ENCODE data around the gene BST2. TPM values are rescaled to one million over a fixed set of nuclear protein-coding genes. Genes with fewer than 3 reads are reported as not detected.
"Not testable (repeated sequence)": the region's sequence is repeated elsewhere in the genome, so short reads cannot be mapped to it uniquely, and the experiment has no call there.

Gene BST2
- total RNA-seq, 6 donors from 2014 or later: 30.4 to 197 (median 74.1) TPM

DNA sequence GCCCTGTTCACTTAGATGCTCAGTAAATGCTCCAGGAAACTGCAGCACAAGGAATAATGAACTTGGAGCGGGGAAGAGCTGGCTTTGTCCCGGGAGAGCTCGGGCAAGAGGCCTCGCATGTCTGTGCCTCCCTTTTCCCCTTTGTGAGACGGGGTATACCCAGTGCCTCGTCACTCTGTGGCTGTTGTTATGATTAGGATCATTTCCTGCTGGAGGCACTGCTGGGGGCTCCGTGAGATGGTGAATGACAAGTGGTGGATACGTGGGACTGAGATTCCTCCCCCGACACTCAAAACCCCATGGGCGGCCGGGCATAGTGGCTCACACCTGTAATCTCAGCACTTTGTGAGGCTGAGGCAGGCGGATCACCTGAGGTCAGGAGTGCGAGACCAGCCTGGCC, 27.2 kb downstream of the BST2 start:
- 62 to 67% methylated on average over 4 to 13 of the region's 13 CpGs for WGBS, 2 donors
- no peaks in the 10 kb centered on the region for H3K9me3 ChIP-seq
- H3K36me3 ChIP-seq: no peaks in the 10 kb centered on the region
- no peak overlapping the region for H3K4me3 ChIP-seq
- H3K4me1 ChIP-seq: peaks cover 23 to 40% (median 30%) of the 10 kb centered on the region in 4 donors
- H3K27ac ChIP-seq: no peak overlapping the region
- TF ChIP-seq POLR2AphosphoS5 (IDR thresholded peaks at IDR 0.05): no peak
- TF ChIP-seq, protein P1, sequence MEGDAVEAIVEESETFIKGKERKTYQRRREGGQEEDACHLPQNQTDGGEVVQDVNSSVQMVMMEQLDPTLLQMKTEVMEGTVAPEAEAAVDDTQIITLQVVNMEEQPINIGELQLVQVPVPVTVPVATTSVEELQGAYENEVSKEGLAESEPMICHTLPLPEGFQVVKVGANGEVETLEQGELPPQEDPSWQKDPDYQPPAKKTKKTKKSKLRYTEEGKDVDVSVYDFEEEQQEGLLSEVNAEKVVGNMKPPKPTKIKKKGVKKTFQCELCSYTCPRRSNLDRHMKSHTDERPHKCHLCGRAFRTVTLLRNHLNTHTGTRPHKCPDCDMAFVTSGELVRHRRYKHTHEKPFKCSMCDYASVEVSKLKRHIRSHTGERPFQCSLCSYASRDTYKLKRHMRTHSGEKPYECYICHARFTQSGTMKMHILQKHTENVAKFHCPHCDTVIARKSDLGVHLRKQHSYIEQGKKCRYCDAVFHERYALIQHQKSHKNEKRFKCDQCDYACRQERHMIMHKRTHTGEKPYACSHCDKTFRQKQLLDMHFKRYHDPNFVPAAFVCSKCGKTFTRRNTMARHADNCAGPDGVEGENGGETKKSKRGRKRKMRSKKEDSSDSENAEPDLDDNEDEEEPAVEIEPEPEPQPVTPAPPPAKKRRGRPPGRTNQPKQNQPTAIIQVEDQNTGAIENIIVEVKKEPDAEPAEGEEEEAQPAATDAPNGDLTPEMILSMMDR (IDR thresholded peaks at IDR 0.05): no peak
- TF ChIP-seq POLR2A (IDR thresholded peaks at IDR 0.05): no peak
- no peak for TF ChIP-seq EP300 (IDR thresholded peaks at IDR 0.05)
- no peak for DNase-seq
- no peak for ATAC-seq (ENCODE audit: low FRiP score in 2 of 2)
- H3K27me3 ChIP-seq: no peaks in the 10 kb centered on the region

DNA sequence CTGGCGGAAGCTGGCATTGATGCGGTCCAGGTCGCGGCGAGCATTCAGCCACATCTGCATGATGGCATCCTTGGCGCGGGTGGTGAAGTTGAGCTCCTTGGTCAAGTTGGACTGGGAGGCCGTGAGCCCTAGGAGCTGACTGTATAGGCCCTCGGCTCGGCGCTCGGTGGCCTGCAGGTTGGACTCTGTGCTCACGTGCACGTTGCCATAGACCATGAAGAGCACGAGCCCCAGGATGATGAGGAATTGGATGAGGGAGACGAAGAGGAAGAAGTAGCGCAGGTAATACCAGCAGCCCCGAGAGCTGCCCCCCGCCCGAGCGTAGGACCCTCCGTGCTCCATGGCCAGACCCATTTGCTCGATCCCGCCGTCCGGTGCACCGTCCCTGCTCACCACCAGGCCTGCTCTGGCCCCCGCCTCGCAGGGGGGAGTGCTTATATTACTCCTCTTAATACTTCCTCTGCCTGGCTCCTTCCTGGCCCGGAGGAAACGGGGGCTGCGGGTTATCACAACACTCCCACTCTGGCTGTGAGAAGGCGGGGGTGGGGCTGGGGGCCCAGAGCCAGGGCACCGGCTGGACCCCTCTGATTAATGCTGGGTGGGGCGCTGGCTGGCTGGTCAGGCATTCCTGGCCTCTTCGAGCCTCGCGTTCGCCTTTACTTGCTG, 28.4 kb downstream of the BST2 start, which contains the start of gene PLVAP:
Gene PLVAP (minus strand): TSS at position 408 of the 666 bp plus-strand sequence. CDS start 54 bp downstream, at position 354.
- peak; percentile 21 to 56 for ATAC-seq (ENCODE audit: low FRiP score in 2 of 2)
- Histone ChIP-seq H3K4me1 (peaks cover 12 to 29% (median 19%) of the 10 kb centered on the region in 4 donors), H3K9me3 (no peaks in the 10 kb centered on the region), H3K27me3 (no peaks in the 10 kb centered on the region), H3K36me3 (no peaks in the 10 kb centered on the region), H3K27ac (peak within 1 kb of the TSS in 1 of 4 donors; percentile 10), H3K4me3 (no peak within 1 kb of the TSS)
- WGBS, 2 donors: 47 to 62% methylated on average over 11 to 36 of the region's 39 CpGs
- peak; percentile 38 to 79 for DNase-seq
- TF ChIP-seq EP300 (IDR thresholded peaks at IDR 0.05): no peak
- TF ChIP-seq, protein P1 (IDR thresholded peaks at IDR 0.05): peak in 5 of 6 experiments; percentile 15 to 41 (median 26)
- TF ChIP-seq POLR2AphosphoS5 (IDR thresholded peaks at IDR 0.05): peak; percentile 46 to 56

DNA sequence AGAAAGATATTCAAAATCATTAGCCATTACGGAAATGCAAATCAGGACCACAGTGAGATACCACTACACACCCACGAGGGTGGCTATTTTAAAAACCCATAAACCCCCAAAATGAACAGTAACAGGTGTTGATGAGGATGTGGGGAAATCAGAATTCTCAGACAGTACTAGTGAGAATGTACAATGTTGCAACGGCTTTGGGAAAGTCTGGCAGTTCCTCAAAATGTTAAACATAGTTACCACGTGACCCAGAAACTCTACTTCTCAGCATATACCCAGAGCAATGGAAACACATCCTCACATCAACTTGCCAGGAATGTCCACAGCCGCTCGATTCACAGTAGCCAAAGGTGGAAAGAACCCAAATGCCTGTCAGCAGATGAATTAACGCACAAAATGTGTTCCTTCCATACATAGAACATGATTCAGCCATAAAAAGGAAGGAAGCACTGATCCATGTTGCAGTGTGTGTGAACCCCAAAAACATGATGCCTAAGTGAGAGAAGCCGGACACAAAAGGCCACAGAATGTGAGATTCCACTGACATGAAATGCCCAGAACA, 35.3 kb downstream of the BST2 start:
- H3K4me3 ChIP-seq: no peak overlapping the region
- no peaks in the 10 kb centered on the region for H3K27me3 ChIP-seq
- peaks cover 0 to 7% (median 0%) of the 10 kb centered on the region in 4 donors for H3K4me1 ChIP-seq
- H3K9me3 ChIP-seq: no peaks in the 10 kb centered on the region
- WGBS, 2 donors: 31 to 46% methylated on average over 7 to 8 of the region's 8 CpGs
- H3K27ac ChIP-seq: no peak overlapping the region
- no peaks in the 10 kb centered on the region for H3K36me3 ChIP-seq
- peak in 1 of 2 donors; percentile 40 for DNase-seq
- peak in 1 of 2 donors; percentile 77 for ATAC-seq (ENCODE audit: low FRiP score in 2 of 2)
- TF ChIP-seq POLR2AphosphoS5 (IDR thresholded peaks at IDR 0.05): no peak
- TF ChIP-seq, protein P1 (IDR thresholded peaks at IDR 0.05): no peak
- no peak for TF ChIP-seq EP300 (IDR thresholded peaks at IDR 0.05)
- no peak for TF ChIP-seq POLR2A (IDR thresholded peaks at IDR 0.05)

DNA sequence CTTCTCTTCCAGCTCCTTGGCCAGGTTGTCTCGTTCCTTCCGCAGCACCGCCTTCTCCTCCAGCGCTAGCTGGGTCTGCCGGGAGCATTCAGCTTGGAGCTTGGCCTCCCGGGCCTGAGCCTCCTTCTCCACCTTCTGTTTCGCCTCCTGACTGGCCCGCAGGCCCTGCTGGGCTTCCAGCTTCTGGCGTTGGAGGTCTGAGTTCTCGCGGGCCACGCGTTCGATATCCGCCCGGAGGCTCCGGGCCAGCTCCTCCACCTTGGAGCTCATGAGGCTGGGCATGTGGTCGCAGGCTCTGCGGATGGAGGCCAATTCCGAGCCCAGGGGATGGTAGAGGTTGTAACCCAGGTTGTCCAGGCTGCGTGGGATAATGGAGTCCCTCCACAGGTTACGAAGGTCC, 40.1 kb downstream of the BST2 start:
- WGBS, 2 donors: 91 to 94% methylated on average over 19 to 22 of the region's 22 CpGs

DNA sequence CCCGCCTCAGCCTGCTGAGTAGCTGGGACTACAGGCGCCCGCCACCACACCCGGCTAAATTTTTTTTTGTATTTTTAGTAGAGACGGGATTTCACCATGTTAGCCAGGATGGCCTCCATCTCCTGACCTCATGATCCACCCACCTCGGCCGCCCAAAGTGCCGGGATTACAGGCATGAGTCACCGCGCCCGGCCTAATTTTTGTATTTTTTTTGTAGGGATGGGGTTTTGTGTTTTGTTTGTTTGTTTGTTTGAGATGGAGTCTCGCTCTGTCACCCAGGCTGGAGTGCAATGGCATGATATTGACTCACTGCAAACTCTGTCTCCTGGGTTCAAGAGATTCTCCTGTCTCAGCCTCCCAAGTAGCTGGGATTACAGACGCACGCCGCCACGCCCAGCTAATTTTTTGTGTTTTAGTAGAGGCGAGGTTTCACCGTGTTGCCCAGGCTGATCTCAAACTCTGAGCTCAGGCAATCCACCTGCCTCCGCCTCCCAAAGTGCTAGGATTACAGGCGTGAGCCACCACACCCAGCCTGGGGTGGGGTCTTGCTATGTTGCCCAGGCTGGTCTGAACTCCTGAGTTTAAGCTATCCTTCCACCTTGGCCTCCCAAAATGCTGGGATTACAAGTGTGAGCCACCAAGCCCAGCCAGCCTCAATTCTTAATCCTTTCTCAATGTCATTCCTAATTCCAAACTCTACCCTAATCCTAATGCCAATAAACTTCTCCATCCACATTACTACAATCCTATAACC, 41.4 kb downstream of the BST2 start:
- not testable (repeated sequence) for H3K27me3 ChIP-seq; H3K27ac ChIP-seq; ATAC-seq (ENCODE audit: low FRiP score in 2 of 2); H3K4me1 ChIP-seq; H3K36me3 ChIP-seq; DNase-seq; H3K9me3 ChIP-seq; H3K4me3 ChIP-seq
- WGBS, 2 donors: 90 to 94% methylated on average over 15 to 20 of the region's 20 CpGs

More for the DNA sequence above, 40.1 kb downstream of the BST2 start:
- DNase-seq (peak in 1 of 2 donors; percentile 71), ATAC-seq (ENCODE audit: low FRiP score in 2 of 2) (no peak)
- no peaks in the 10 kb centered on the region for H3K27me3 ChIP-seq
- TF ChIP-seq EP300 (IDR thresholded peaks at IDR 0.05) (no peak), POLR2AphosphoS5 (IDR thresholded peaks at IDR 0.05) (no peak)
- TF ChIP-seq, protein P1 (IDR thresholded peaks at IDR 0.05): no peak
- no peak overlapping the region for H3K4me3 ChIP-seq
- peaks cover 0 to 5% (median 0%) of the 10 kb centered on the region in 4 donors for H3K4me1 ChIP-seq
- no peaks in the 10 kb centered on the region for H3K36me3 ChIP-seq
- no peaks in the 10 kb centered on the region for H3K9me3 ChIP-seq
- H3K27ac ChIP-seq: no peak overlapping the region

Data from upper lobe of left lung (tissue), 6 donors.